ENCODE measurements around the gene PLCB2. TPM values are rescaled to one million over a fixed set of nuclear protein-coding genes. Genes with fewer than 3 reads are reported as not detected.

PLCB2 gene
- total and polyA plus RNA-seq, 9 of the 15 experiments (the other 6 are each of a cell fraction or from before 2014, with no cell fraction given), result 0.37 to 12.3 (median 8.0) TPM

GRCh38 chr15:40340740-40341400, 33.1 kb upstream of the PLCB2 start, which contains the start of gene CCDC9B (continued):
- TF ChIP-seq TBP (optimal IDR thresholded peaks at IDR 0.05; ENCODE audit: low read depth, low read length), result no peak
- no peak for TF ChIP-seq KAT8 (IDR thresholded peaks at IDR 0.05; ENCODE audit: low read depth)
- TF ChIP-seq AFF4 (CRISPR knock-in tag; IDR thresholded peaks at IDR 0.05), result no peak
- no peak for TF ChIP-seq ZNF583 (CRISPR knock-in tag; IDR thresholded peaks at IDR 0.05)
- TF ChIP-seq POU5F1 (IDR thresholded peaks at IDR 0.05; ENCODE audit: borderline replicate concordance, low read depth, low read length, partially characterized antibody), result no peak
- no peak for TF ChIP-seq ZNF740 (CRISPR knock-in tag; IDR thresholded peaks at IDR 0.05)
- no peak for TF ChIP-seq ZNF740 (tag; IDR thresholded peaks at IDR 0.05)
- no peak for TF ChIP-seq MXD1 (CRISPR knock-in tag; IDR thresholded peaks at IDR 0.05; ENCODE audit: borderline replicate concordance, poor library complexity, severe bottlenecking)
- TF ChIP-seq NFIC (IDR thresholded peaks at IDR 0.05), result peak; percentile 90
- TF ChIP-seq MGA (IDR thresholded peaks at IDR 0.05), result peak; percentile 21; the same call in 1 of the 2 replicates
